Measurements from ENCODE around the gene MTHFR. TPM values are rescaled to one million over a fixed set of nuclear protein-coding genes. Genes with fewer than 3 reads are reported as not detected.

Gene MTHFR
- total RNA-seq, 3 donors from 2014 or later, result 36.6 to 43.2 (median 42.5) TPM

DNA sequence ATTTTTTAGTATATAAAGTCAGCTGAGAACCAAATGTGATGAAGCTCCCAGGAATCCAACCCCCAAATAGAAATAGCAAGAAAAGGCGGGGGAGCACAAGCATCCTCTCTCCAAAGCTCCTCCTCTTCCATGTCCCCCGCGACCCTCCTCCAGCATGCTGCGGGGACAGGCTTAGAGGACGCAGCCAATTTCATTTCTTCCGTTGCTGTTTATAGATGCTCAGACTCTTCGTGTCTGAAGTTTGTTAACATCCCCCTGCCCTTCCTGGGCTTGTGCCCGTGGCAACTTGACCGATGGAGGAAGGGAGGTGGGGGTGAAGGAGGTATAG is 42.6 kb upstream of the MTHFR start:
- H3K4me1 ChIP-seq (ENCODE audit: low read depth), result no peaks in the 10 kb centered on the region
- H3K9me3 ChIP-seq, result no peaks in the 10 kb centered on the region
- H3K4me3 ChIP-seq, result no peak overlapping the region
- ATAC-seq (no peak), DNase-seq (no peak)
- no peak for TF ChIP-seq CTCF (IDR thresholded peaks at IDR 0.05)
- intact Hi-C loops (cut with DNase I, micrococcal nuclease), result loop anchor here in 1 of 2 donors (10.0 kb wide), 1 partner anchor 46 kb away; no protein-coding TSS in a partner anchor
- H3K36me3 ChIP-seq (ENCODE audit: low read depth), result no peaks in the 10 kb centered on the region

GRCh38 chr1:11847667-11848372 is 42.1 kb upstream of the MTHFR start, which contains the start of gene NPPA:
NPPA (minus strand) TSS chr1:11847783; CDS start chr1:11847684, 99 bp downstream.
- H3K4me1 ChIP-seq (ENCODE audit: low read depth), result no peaks in the 10 kb centered on the region
- no peak for TF ChIP-seq CTCF (IDR thresholded peaks at IDR 0.05)
- H3K4me3 ChIP-seq, result no peak within 1 kb of the TSS
- ATAC-seq, result peak; percentile 17
- H3K36me3 ChIP-seq (ENCODE audit: low read depth), result no peaks in the 10 kb centered on the region
- no peak for DNase-seq
- H3K9me3 ChIP-seq, result no peaks in the 10 kb centered on the region
- intact Hi-C loops (cut with DNase I, micrococcal nuclease), result loop anchor here in 1 of 2 donors (10.0 kb wide), 1 partner anchor 47 kb away; no protein-coding TSS in a partner anchor

DNA sequence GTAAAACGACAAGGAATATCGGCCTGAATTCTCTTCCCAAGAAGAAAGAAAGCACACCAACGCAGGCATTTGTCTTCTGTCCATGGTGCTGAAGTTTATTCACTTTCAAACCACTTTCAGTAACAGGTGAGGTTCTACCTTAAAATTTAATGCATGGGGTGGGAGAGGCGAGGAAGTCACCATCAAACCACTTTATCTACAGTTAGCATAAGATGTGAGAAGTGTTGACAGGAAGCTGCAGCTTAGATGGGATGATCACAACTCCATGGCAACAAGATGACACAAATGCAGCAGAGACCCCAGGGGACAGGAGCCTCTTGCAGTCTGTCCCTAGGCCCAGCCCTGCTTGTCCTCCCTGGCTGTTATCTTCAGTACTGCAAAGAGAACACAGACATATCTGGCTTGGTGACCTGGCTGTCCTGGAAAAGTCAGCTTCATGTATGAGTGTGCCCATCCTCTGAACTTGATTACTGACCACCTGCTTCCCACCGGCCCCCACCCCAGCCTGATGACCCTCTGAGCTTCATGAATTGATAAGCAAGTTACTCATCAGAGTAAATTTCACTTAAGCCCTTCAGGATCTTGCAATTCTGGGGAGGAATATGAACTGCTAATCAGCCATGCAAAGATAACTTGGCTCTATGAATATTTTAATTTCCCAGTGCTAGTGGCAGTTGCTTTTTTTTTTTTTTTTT is 40.0 kb upstream of the MTHFR start:
- intact Hi-C loops (cut with DNase I, micrococcal nuclease), result loop anchor here in 1 of 2 donors (10.0 kb wide), 1 partner anchor 49 kb away; no protein-coding TSS in a partner anchor
- no peak for DNase-seq
- ATAC-seq, result no peak
- Histone ChIP-seq H3K4me3 (no peak overlapping the region), H3K36me3 (ENCODE audit: low read depth) (no peaks in the 10 kb centered on the region), H3K4me1 (ENCODE audit: low read depth) (no peaks in the 10 kb centered on the region), H3K9me3 (no peaks in the 10 kb centered on the region)
- no peak for TF ChIP-seq CTCF (IDR thresholded peaks at IDR 0.05)

GRCh38 chr1:11842154-11843041 is 36.6 kb upstream of the MTHFR start:
- no peak overlapping the region for H3K4me3 ChIP-seq
- no peaks in the 10 kb centered on the region for H3K9me3 ChIP-seq
- no peaks in the 10 kb centered on the region for H3K4me1 ChIP-seq (ENCODE audit: low read depth)
- DNase-seq, result peak in 1 of 3 donors; percentile 25
- ATAC-seq, result no peak
- no peaks in the 10 kb centered on the region for H3K36me3 ChIP-seq (ENCODE audit: low read depth)
- TF ChIP-seq CTCF (IDR thresholded peaks at IDR 0.05), result no peak
- intact Hi-C loops (cut with DNase I, micrococcal nuclease), result loop anchor here in 1 of 2 donors (10.0 kb wide), 1 partner anchor 52 kb away; no protein-coding TSS in a partner anchor
